Hepatocyte (in vitro differentiated cells): Measurements from ENCODE around the gene CDC42EP2. TPM values are rescaled to one million over a fixed set of nuclear protein-coding genes. Genes with fewer than 3 reads are reported as not detected.

Source experiments
- polyA plus RNA-seq: library from polyadenylated mRNA; unstranded; fragments of >200 nt; fragmentation: Nextera tagmentation; extraction: Ambion mirVana; gene quantifications from 2 replicates; pipeline ENCODE4 v1.2.1, GENCODE V29; 2016
- total RNA-seq: library from RNA; depleted of rRNA; stranded (reverse); fragments of >200 nt; gene quantifications from 2 replicates; pipeline ENCODE4 v1.2.3, GENCODE V29; 2014

CDC42EP2 gene
- total and polyA plus RNA-seq, 2 experiments from 2014 or later: 21.7 to 35.0 TPM

Other genes with a start within 250 kb of the CDC42EP2 start
- 6.4 and 7.9 TPM in 2 replicates for gene CDCA5, start 230.8 kb upstream of the CDC42EP2 start, total RNA-seq
- gene CDCA5, start 230.8 kb upstream of the CDC42EP2 start, polyA plus RNA-seq: 6.4 and 11.8 TPM in 2 replicates
- 41.0 and 53.1 TPM in 2 replicates for gene ZFPL1, start 230.6 kb upstream of the CDC42EP2 start, total RNA-seq
- gene ZFPL1, start 230.6 kb upstream of the CDC42EP2 start, polyA plus RNA-seq: 52.7 and 58.1 TPM in 2 replicates
- 201 and 242 TPM in 2 replicates for gene VPS51, start 218.7 kb upstream of the CDC42EP2 start, total RNA-seq
- gene VPS51, start 218.7 kb upstream of the CDC42EP2 start, polyA plus RNA-seq: 63.5 and 80.0 TPM in 2 replicates
- 124 and 133 TPM in 2 replicates for gene TM7SF2, start 203.0 kb upstream of the CDC42EP2 start, total RNA-seq
- gene TM7SF2, start 203.0 kb upstream of the CDC42EP2 start, polyA plus RNA-seq: 194 and 209 TPM in 2 replicates
- gene ZNHIT2, start 197.2 kb upstream of the CDC42EP2 start, total RNA-seq: 8.3 and 13.5 TPM in 2 replicates
- 22.1 and 23.7 TPM in 2 replicates for gene ZNHIT2, start 197.2 kb upstream of the CDC42EP2 start, polyA plus RNA-seq
- gene FAU, start 192.7 kb upstream of the CDC42EP2 start, total RNA-seq: 211 and 264 TPM in 2 replicates
- gene FAU, start 192.7 kb upstream of the CDC42EP2 start, polyA plus RNA-seq: 434 and 462 TPM in 2 replicates
- gene MRPL49, start 192.5 kb upstream of the CDC42EP2 start, total RNA-seq: 57.6 and 71.0 TPM in 2 replicates
- 46.2 and 46.8 TPM in 2 replicates for gene MRPL49, start 192.5 kb upstream of the CDC42EP2 start, polyA plus RNA-seq
- 27.3 and 27.7 TPM in 2 replicates for gene SYVN1, start 180.3 kb upstream of the CDC42EP2 start, total RNA-seq
- 31.8 and 35.7 TPM in 2 replicates for gene SYVN1, start 180.3 kb upstream of the CDC42EP2 start, polyA plus RNA-seq
- gene SPDYC, start 144.6 kb upstream of the CDC42EP2 start, total RNA-seq: not detected in 2 replicates
- gene SPDYC, start 144.6 kb upstream of the CDC42EP2 start, polyA plus RNA-seq: not detected in 2 replicates
- gene CAPN1, start 132.9 kb upstream of the CDC42EP2 start, total RNA-seq: 115 and 133 TPM in 2 replicates
- 178 and 202 TPM in 2 replicates for gene CAPN1, start 132.9 kb upstream of the CDC42EP2 start, polyA plus RNA-seq
- gene POLA2, start 52.9 kb upstream of the CDC42EP2 start, total RNA-seq: 2.5 and 4.1 TPM in 2 replicates
- 5.0 and 8.0 TPM in 2 replicates for gene POLA2, start 52.9 kb upstream of the CDC42EP2 start, polyA plus RNA-seq
- 26.8 and 28.4 TPM in 2 replicates for gene DPF2, start 19.0 kb downstream of the CDC42EP2 start, total RNA-seq
- 50.0 and 51.6 TPM in 2 replicates for gene DPF2, start 19.0 kb downstream of the CDC42EP2 start, polyA plus RNA-seq
- gene TIGD3, start 39.9 kb downstream of the CDC42EP2 start, total RNA-seq: 1.7 and 1.8 TPM in 2 replicates
- 1.6 and 2.0 TPM in 2 replicates for gene TIGD3, start 39.9 kb downstream of the CDC42EP2 start, polyA plus RNA-seq
- 4.9 and 8.8 TPM in 2 replicates for gene SLC25A45, start 67.8 kb downstream of the CDC42EP2 start, total RNA-seq
- 13.9 and 20.3 TPM in 2 replicates for gene SLC25A45, start 67.8 kb downstream of the CDC42EP2 start, polyA plus RNA-seq
- 20.8 and 25.7 TPM in 2 replicates for gene FRMD8, start 71.8 kb downstream of the CDC42EP2 start, total RNA-seq
- 22.2 and 31.0 TPM in 2 replicates for gene FRMD8, start 71.8 kb downstream of the CDC42EP2 start, polyA plus RNA-seq
- gene NEAT1, start 107.9 kb downstream of the CDC42EP2 start, total RNA-seq: 104 and 130 TPM in 2 replicates
- gene NEAT1, start 107.9 kb downstream of the CDC42EP2 start, polyA plus RNA-seq: 168 and 209 TPM in 2 replicates
- 8,000 and 8,677 TPM in 2 replicates for gene MALAT1, start 184.2 kb downstream of the CDC42EP2 start, total RNA-seq
- gene MALAT1, start 184.2 kb downstream of the CDC42EP2 start, polyA plus RNA-seq: 16,690 and 29,129 TPM in 2 replicates
- gene SCYL1, start 210.2 kb downstream of the CDC42EP2 start, total RNA-seq: 80.4 and 83.9 TPM in 2 replicates
- gene SCYL1, start 210.2 kb downstream of the CDC42EP2 start, polyA plus RNA-seq: 162 and 167 TPM in 2 replicates
- gene LTBP3, start 243.5 kb downstream of the CDC42EP2 start, total RNA-seq: 46.0 and 53.7 TPM in 2 replicates
- 85.3 and 101 TPM in 2 replicates for gene LTBP3, start 243.5 kb downstream of the CDC42EP2 start, polyA plus RNA-seq